GM12878 (cell line): ENCODE data around the gene SPA17.

Experiments
- BCL11A ChIP-seq: IDR thresholded peaks from 2 replicates; pipeline ENCODE4 v1.6.1; 2011; ENCODE audit warnings: low read depth, low read length
- CTCF ChIP-seq, 3 experiments: IDR thresholded peaks in 2 of 3; conservative IDR thresholded peaks in 1 of 3; 2 replicates each; pipeline ENCODE4 v1.5.1; 2011; ENCODE audit warnings: low read depth in 3 of 3, low read length in 3 of 3, mild to moderate bottlenecking in 3 of 3, control low read depth in 2 of 3, moderate library complexity in 2 of 3, inconsistent platforms in 1 of 3, mixed read lengths in 1 of 3; ENCODE audit not compliant: control insufficient read depth in 2 of 3, insufficient read depth in 1 of 3; ENCODE audit errors: extremely low read depth in 1 of 3
- E2F8 ChIP-seq: fragments of 450-650 bp; IDR thresholded peaks from 2 replicates; pipeline ENCODE4 v1.6.1; 2018; ENCODE audit warnings: mild to moderate bottlenecking, low read depth, moderate library complexity; ENCODE audit not compliant: partially characterized antibody
- JUND ChIP-seq: IDR thresholded peaks from 2 replicates; pipeline ENCODE4 v1.6.1; 2012; ENCODE audit warnings: low read depth, mild to moderate bottlenecking, low read length, improper control_type of control experiment, moderate library complexity
- MEF2A ChIP-seq: IDR thresholded peaks from 2 replicates; pipeline ENCODE4 v1.6.1; 2011; ENCODE audit warnings: low read depth, mild to moderate bottlenecking, low read length, moderate library complexity; ENCODE audit not compliant: insufficient read depth
- NR2C2 ChIP-seq: IDR thresholded peaks from 2 replicates; pipeline ENCODE4 v1.6.1; 2011; ENCODE audit warnings: borderline replicate concordance, low read depth; ENCODE audit not compliant: control insufficient read depth, insufficient read length
- NRF1 ChIP-seq: conservative IDR thresholded peaks from 2 replicates; pipeline ENCODE4 v1.6.1; 2011; ENCODE audit warnings: mild to moderate bottlenecking, low read depth, low read length, improper control_type of control experiment
- SP1 ChIP-seq: IDR thresholded peaks from one replicate; pipeline ENCODE4 v1.6.1; 2011; ENCODE audit warnings: low read depth, low read length

- TF ChIP-seq E2F8 (no peak), BCL11A (no peak), NR2C2 (no peak), NRF1 (no peak), MEF2A (no peak), CTCF (IDR thresholded peaks at IDR 0.05 in 2 of 3, conservative IDR thresholded peaks at IDR 0.05 in 1 of 3; ENCODE audit: control insufficient read depth in 2 of 3, extremely low read depth in 1 of 3, insufficient read depth in 1 of 3, low read depth in 3 of 3, low read length in 3 of 3) (no peak), JUND (no peak), SP1 (no peak)
These were observed 37.8 kb upstream of the SPA17 start for GRCh38 chr11:124635932-124636331.
